Mesothelial cell of epicardium (in vitro differentiated cells): ENCODE measurements around the gene OR52I1. TPM values are rescaled to one million over a fixed set of nuclear protein-coding genes. Genes with fewer than 3 reads are reported as not detected.

ENCODE experiments used
- DNase-seq, 2 experiments: peaks; one replicate each; pipeline ENCODE4 v3.0.0; 2021; ENCODE audit warnings: low spot score in 2 of 2; ENCODE audit not compliant: unreplicated experiment in 2 of 2
- H3K27ac Mint-ChIP-seq: 2 replicates; pipeline ENCODE4 v1.8.0; 2021; ENCODE audit warnings: mixed read lengths
- H3K27me3 Mint-ChIP-seq: 2 replicates; pipeline ENCODE4 v1.8.0; 2021; ENCODE audit warnings: low read depth, mixed read lengths
- H3K36me3 Mint-ChIP-seq: 2 replicates; pipeline ENCODE4 v1.8.0; 2021; ENCODE audit warnings: mixed read lengths
- H3K4me1 Mint-ChIP-seq: 2 replicates; pipeline ENCODE4 v1.8.0; 2021; ENCODE audit warnings: mixed read lengths
- H3K4me3 Mint-ChIP-seq: 2 replicates; pipeline ENCODE4 v1.8.0; 2021; ENCODE audit warnings: mild to moderate bottlenecking, moderate library complexity, mixed read lengths
- H3K9me3 Mint-ChIP-seq: 2 replicates; pipeline ENCODE4 v1.8.0; 2021; ENCODE audit warnings: mixed read lengths
- CTCF ChIP-seq: fragments of 200-600 bp; sonication (generic); IDR thresholded peaks from one replicate; pipeline ENCODE4 v1.5.0; 2021; ENCODE audit warnings: antibody characterized with exemption; ENCODE audit not compliant: unreplicated experiment
- total RNA-seq: library from RNA; stranded (reverse); gene quantifications from 3 replicates; pipeline ENCODE4 v1.2.1, GENCODE V29; 2021

OR52I1 gene
- total RNA-seq, 1 donor from 2014 or later: not detected

GRCh38 chr11:4615856-4616444, 22.1 kb downstream of the OR52I1 start:
- no peaks in the 10 kb centered on the region for H3K4me1 Mint-ChIP-seq
- H3K27ac Mint-ChIP-seq: no peak overlapping the region
- no peak for DNase-seq
- no peak for TF ChIP-seq CTCF
- H3K4me3 Mint-ChIP-seq: no peak overlapping the region
- H3K9me3 Mint-ChIP-seq: no peaks in the 10 kb centered on the region
- no peaks in the 10 kb centered on the region for H3K36me3 Mint-ChIP-seq
- peaks cover 37% of the 10 kb centered on the region for H3K27me3 Mint-ChIP-seq

GRCh38 chr11:4619514-4619913, 25.7 kb downstream of the OR52I1 start:
- Mint-ChIP-seq H3K27ac (no peak overlapping the region), H3K4me1 (no peaks in the 10 kb centered on the region), H3K9me3 (no peaks in the 10 kb centered on the region), H3K36me3 (no peaks in the 10 kb centered on the region), H3K27me3 (peaks cover 21% of the 10 kb centered on the region), H3K4me3 (no peak overlapping the region)
- DNase-seq: no peak
- TF ChIP-seq CTCF: no peak

DNA sequence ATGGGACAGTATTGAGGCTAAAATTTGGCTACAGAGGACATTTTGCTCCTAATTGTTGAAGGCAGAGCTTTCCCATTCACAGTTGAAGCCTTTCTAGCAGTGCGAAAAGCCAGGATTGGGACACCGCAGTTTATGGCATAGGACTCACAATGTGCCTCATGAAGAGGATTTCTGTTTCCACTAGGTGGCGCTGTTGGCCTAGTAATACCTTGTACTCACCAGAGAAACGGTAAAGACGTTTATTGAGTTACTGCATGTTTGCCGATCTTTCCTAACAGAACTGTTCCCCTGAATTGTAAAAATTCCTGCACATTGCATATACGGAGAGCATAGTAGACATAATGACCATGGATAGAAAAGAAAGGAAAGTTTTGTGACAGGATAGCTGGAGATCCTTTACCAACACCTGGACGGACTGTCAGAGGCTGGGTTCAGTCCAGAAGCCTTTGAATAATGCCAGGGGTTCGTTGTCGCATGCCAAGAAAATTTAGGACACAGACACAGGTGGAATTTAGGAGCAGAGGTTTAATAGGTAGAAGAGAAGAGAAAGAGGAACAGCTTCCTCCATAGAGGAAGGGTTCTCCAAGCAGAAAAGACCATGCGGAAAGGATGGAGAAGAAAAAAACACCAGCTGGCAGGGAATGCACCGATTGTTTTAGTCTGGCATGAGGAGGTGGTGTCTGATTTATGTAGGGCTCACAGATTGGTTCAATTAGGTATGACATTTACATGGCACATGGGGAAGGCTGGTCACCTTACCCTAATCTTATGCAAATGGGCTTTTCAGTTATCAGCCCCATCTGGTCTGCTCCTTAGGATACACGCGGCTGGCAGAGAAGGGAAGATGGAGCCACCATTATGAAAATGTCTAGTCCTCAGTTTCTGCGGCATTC, 32.6 kb downstream of the OR52I1 start:
- H3K4me3 Mint-ChIP-seq: no peak overlapping the region

GRCh38 chr11:4636136-4636535, 42.3 kb downstream of the OR52I1 start:
- H3K27ac Mint-ChIP-seq: no peak overlapping the region
- no peaks in the 10 kb centered on the region for H3K36me3 Mint-ChIP-seq
- no peak for TF ChIP-seq CTCF
- H3K4me3 Mint-ChIP-seq: no peak overlapping the region
- DNase-seq: no peak
- peaks cover 4% of the 10 kb centered on the region for H3K4me1 Mint-ChIP-seq
- peaks cover 7% of the 10 kb centered on the region for H3K27me3 Mint-ChIP-seq
- H3K9me3 Mint-ChIP-seq: peaks cover 5% of the 10 kb centered on the region

More for the DNA sequence above, 32.6 kb downstream of the OR52I1 start:
- peaks cover 33% of the 10 kb centered on the region for H3K27me3 Mint-ChIP-seq
- peaks cover 4% of the 10 kb centered on the region for H3K9me3 Mint-ChIP-seq
- H3K27ac Mint-ChIP-seq: no peak overlapping the region
- H3K36me3 Mint-ChIP-seq: no peaks in the 10 kb centered on the region
- TF ChIP-seq CTCF: peak; percentile 82
- DNase-seq: peak; percentile 42 to 62
- H3K4me1 Mint-ChIP-seq: no peaks in the 10 kb centered on the region

DNA sequence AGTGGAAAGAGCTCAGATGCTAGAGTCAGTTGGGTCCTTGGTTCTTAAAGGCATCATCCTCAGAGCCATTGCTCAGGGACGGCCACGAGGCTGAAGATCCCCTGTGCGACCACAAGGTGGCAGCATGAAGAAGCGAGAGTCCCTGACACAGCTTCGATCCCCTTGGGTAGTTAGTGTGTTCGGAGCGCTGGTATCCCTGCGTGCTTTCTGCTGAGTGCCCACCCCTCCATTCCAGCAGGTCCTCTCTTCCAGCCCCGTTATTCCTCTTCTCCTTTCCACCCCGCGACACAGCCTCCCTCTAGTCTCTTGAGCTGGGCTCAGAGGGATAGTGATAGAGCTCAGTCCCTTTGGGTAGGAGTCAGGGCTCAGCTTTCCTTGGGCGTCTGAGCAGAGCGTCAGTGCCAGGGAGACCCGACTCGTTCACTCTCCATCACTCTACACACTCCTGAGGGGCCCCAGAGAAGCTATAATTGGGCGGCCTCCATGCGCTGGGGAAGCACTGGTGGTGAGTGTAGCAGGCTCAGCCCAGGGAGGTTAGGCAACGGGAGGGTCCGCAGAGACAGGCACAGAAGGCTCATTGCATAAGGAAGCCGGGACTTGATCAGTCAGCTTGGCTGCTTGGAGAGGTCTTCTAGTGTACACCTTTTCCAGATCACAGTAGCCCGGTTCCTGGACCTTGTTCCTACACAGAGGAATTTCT, 43.3 kb downstream of the OR52I1 start, which contains the start of gene OR51D1:
OR51D1 (plus strand) TSS at position 516 of the 700 bp plus-strand sequence. CDS start 2,314 bp downstream, outside the sequence.
- Mint-ChIP-seq H3K4me3 (no peak within 1 kb of the TSS), H3K9me3 (peaks cover 5% of the 10 kb centered on the region), H3K4me1 (peaks cover 11% of the 10 kb centered on the region), H3K36me3 (no peaks in the 10 kb centered on the region), H3K27me3 (peaks cover 5% of the 10 kb centered on the region), H3K27ac (no peak within 1 kb of the TSS)
- DNase-seq: peak; percentile 58 to 84
- TF ChIP-seq CTCF: peak; percentile 85
